A549 treated with RU486 at 1 μM for 4 hours (cell line): ENCODE measurements around the gene PEX13. TPM values are rescaled to one million over a fixed set of nuclear protein-coding genes. Genes with fewer than 3 reads are reported as not detected.

Experiments used
- total RNA-seq: library from RNA; stranded (reverse); fragments of 200-300 nt; extraction: Qiagen RNA extraction; gene quantifications from 5 replicates; pipeline ENCODE4 v1.2.3, GENCODE V29; 2022; ENCODE audit warnings: low read depth

The PEX13 gene
- 13.0 to 19.4 TPM (median 16.5 TPM) in 5 replicates for total RNA-seq

GRCh38 chr2:61017556-61018317 is at the start of gene PEX13, which contains the start of gene PUS10:
Gene PEX13, plus strand, starts transcription at chr2:61017720. Its CDS starts 40 bp downstream, at chr2:61017760.
Gene PUS10, minus strand, starts transcription at chr2:61018255. Its CDS starts 6,365 bp downstream, at chr2:61011890.

GRCh38 chr2:61065714-61066709 is 48.5 kb downstream of the PEX13 start, which contains the start of gene SANBR:
Gene SANBR, plus strand, starts transcription at chr2:61065871. Its CDS starts 4,480 bp downstream, at chr2:61070351.

Other genes with a start within 250 kb of the PEX13 start
- 1.3 to 4.0 TPM (median 2.7 TPM) in 5 replicates for gene REL, start 136.1 kb upstream of the PEX13 start, total RNA-seq
- gene PUS10, start 535 bp downstream of the PEX13 start, total RNA-seq = 2.1 to 3.2 TPM (median 2.8 TPM) in 5 replicates
- 7.3 to 14.1 TPM (median 13.9 TPM) in 5 replicates for gene SANBR, start 48.2 kb downstream of the PEX13 start, total RNA-seq
- gene C2orf74, start 144.5 kb downstream of the PEX13 start, total RNA-seq = 15.3 to 20.4 TPM (median 17.4 TPM) in 5 replicates